ENCODE data around the gene HP1BP3.

The HP1BP3 gene

GRCh38 chr1:20740781-20741180 is 46.3 kb downstream of the HP1BP3 start:
- Histone ChIP-seq H3K9me2 (ENCODE audit: low read depth, low read length) (no peaks in the 10 kb centered on the region), H3F3A (ENCODE audit: insufficient read depth, low read length) (peaks cover 6% of the 10 kb centered on the region; the same call in 1 of the 2 replicates), H2AFZ (ENCODE audit: low read length) (no peak overlapping the region), H3K9me3 (ENCODE audit: low read length) (no peaks in the 10 kb centered on the region), H3K27ac (ENCODE audit: low read depth, low read length, poor library complexity, severe bottlenecking) (no peak overlapping the region), H4K20me1 (ENCODE audit: insufficient read depth, low read length) (no peaks in the 10 kb centered on the region), H3K79me2 (ENCODE audit: insufficient read depth, low read length) (no peaks in the 10 kb centered on the region), H3K4me2 (ENCODE audit: low read length) (no peak overlapping the region), H3K36me3 (ENCODE audit: insufficient read depth, low read length) (peaks cover 83% of the 10 kb centered on the region), H3K4me1 (ENCODE audit: insufficient read depth, low read length, severe bottlenecking) (no peaks in the 10 kb centered on the region), H3K27me3 (ENCODE audit: insufficient read depth, low read length) (no peaks in the 10 kb centered on the region), H3K4me3 (ENCODE audit: low read depth, low read length, poor library complexity, severe bottlenecking) (no peak overlapping the region), H3K9ac (ENCODE audit: low read length) (no peak overlapping the region)
- TF ChIP-seq EZH2 (IDR thresholded peaks at IDR 0.05; ENCODE audit: borderline replicate concordance, low read length) = no peak

GRCh38 chr1:20739225-20739624 is 47.9 kb downstream of the HP1BP3 start:
- Histone ChIP-seq H3K9me3 (ENCODE audit: low read length) (no peaks in the 10 kb centered on the region), H2AFZ (ENCODE audit: low read length) (no peak overlapping the region), H3K36me3 (ENCODE audit: insufficient read depth, low read length) (peaks cover 68% of the 10 kb centered on the region), H3K9me2 (ENCODE audit: low read depth, low read length) (no peaks in the 10 kb centered on the region), H3F3A (ENCODE audit: insufficient read depth, low read length) (peaks cover 6% of the 10 kb centered on the region; the same call in 1 of the 2 replicates), H4K20me1 (ENCODE audit: insufficient read depth, low read length) (no peaks in the 10 kb centered on the region), H3K79me2 (ENCODE audit: insufficient read depth, low read length) (no peaks in the 10 kb centered on the region), H3K9ac (ENCODE audit: low read length) (no peak overlapping the region), H3K27me3 (ENCODE audit: insufficient read depth, low read length) (no peaks in the 10 kb centered on the region), H3K27ac (ENCODE audit: low read depth, low read length, poor library complexity, severe bottlenecking) (no peak overlapping the region), H3K4me3 (ENCODE audit: low read depth, low read length, poor library complexity, severe bottlenecking) (no peak overlapping the region), H3K4me1 (ENCODE audit: insufficient read depth, low read length, severe bottlenecking) (no peaks in the 10 kb centered on the region), H3K4me2 (ENCODE audit: low read length) (no peak overlapping the region)
- no peak for TF ChIP-seq EZH2 (IDR thresholded peaks at IDR 0.05; ENCODE audit: borderline replicate concordance, low read length)
- no peak for TF ChIP-seq CTCF (IDR thresholded peaks at IDR 0.05; ENCODE audit: low read length)

- TF ChIP-seq CTCF (IDR thresholded peaks at IDR 0.05; ENCODE audit: low read length) (no peak), EZH2 (IDR thresholded peaks at IDR 0.05; ENCODE audit: borderline replicate concordance, low read length) (no peak)
Observed at GRCh38 chr1:20735581-20736111, 51.5 kb downstream of the HP1BP3 start.

More at GRCh38 chr1:20735581-20736111, 51.5 kb downstream of the HP1BP3 start:
- no peaks in the 10 kb centered on the region; the same call in 1 of the 2 replicates for H3K27me3 ChIP-seq (ENCODE audit: insufficient read depth, low read length)
- no peak overlapping the region for H3K27ac ChIP-seq (ENCODE audit: low read depth, low read length, poor library complexity, severe bottlenecking)
- no peaks in the 10 kb centered on the region for H3K79me2 ChIP-seq (ENCODE audit: insufficient read depth, low read length)
- no peaks in the 10 kb centered on the region for H4K20me1 ChIP-seq (ENCODE audit: insufficient read depth, low read length)
- H3K4me3 ChIP-seq (ENCODE audit: low read depth, low read length, poor library complexity, severe bottlenecking) = no peak overlapping the region
- H3K4me1 ChIP-seq (ENCODE audit: insufficient read depth, low read length, severe bottlenecking) = peaks cover 17% of the 10 kb centered on the region
- H3K9me2 ChIP-seq (ENCODE audit: low read depth, low read length) = no peaks in the 10 kb centered on the region
- no peak overlapping the region for H2AFZ ChIP-seq (ENCODE audit: low read length)
- H3F3A ChIP-seq (ENCODE audit: insufficient read depth, low read length) = peaks cover 11% of the 10 kb centered on the region; the same call in 1 of the 2 replicates
- no peaks in the 10 kb centered on the region for H3K9me3 ChIP-seq (ENCODE audit: low read length)
- H3K9ac ChIP-seq (ENCODE audit: low read length) = no peak overlapping the region
- H3K36me3 ChIP-seq (ENCODE audit: insufficient read depth, low read length) = peaks cover 35% of the 10 kb centered on the region; the same call in 1 of the 2 replicates
- H3K4me2 ChIP-seq (ENCODE audit: low read length) = no peak overlapping the region

Data from OCI-LY1 (cell line).